Measurements from ENCODE around the gene HBEGF.

Gene HBEGF

DNA sequence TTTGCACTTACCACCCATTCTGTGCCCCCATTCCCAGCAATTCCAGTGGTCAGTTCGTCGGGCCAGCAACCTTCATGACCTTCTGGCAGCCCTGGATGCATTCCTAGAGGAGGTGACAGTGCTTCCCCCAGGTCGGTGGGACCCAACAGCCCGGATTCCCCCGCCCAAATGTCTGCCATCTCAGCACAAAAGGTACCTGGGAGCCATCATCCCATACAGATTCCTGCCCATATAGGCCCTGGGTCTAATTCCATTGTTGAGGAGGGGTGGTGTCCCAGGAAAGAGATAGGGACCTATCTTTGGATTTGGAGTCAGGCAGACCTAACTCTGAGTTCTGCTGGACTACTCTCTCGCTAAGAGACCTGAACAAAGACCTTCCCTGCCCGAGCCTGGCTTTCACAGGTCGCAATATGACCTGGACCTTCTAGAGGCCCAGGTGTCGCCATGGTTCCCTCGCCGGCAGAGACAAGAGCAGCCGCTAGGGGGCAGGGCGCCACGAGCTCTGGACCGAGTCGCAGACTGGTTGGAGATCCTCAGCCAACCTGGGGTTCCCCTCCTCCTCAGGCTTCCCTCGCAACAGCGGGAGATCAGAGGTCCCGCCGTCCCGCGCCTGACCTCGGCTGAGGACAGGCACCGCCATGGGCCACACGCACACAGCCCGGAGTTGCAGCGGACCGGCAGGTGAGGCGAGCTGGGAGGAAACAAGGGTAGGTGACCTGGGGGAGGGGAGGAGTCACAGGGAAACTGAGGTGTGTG is 16.6 kb upstream of the HBEGF start:
- H3K9ac ChIP-seq (ENCODE audit: low read depth, low read length) = no peak overlapping the region
- H3K4me2 ChIP-seq (ENCODE audit: insufficient read depth, low read length) = no peak overlapping the region
- ATAC-seq (ENCODE audit: insufficient read depth, low read depth) (peak; percentile 86), DNase-seq (peak; percentile 68)
- H3K9me3 ChIP-seq (ENCODE audit: insufficient read depth, low read length, severe bottlenecking) = no peaks in the 10 kb centered on the region
- TF ChIP-seq, protein P1, sequence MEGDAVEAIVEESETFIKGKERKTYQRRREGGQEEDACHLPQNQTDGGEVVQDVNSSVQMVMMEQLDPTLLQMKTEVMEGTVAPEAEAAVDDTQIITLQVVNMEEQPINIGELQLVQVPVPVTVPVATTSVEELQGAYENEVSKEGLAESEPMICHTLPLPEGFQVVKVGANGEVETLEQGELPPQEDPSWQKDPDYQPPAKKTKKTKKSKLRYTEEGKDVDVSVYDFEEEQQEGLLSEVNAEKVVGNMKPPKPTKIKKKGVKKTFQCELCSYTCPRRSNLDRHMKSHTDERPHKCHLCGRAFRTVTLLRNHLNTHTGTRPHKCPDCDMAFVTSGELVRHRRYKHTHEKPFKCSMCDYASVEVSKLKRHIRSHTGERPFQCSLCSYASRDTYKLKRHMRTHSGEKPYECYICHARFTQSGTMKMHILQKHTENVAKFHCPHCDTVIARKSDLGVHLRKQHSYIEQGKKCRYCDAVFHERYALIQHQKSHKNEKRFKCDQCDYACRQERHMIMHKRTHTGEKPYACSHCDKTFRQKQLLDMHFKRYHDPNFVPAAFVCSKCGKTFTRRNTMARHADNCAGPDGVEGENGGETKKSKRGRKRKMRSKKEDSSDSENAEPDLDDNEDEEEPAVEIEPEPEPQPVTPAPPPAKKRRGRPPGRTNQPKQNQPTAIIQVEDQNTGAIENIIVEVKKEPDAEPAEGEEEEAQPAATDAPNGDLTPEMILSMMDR (IDR thresholded peaks at IDR 0.05; ENCODE audit: borderline replicate concordance, extremely low read depth, low read length, poor library complexity, severe bottlenecking) = peak; percentile 92
- TF ChIP-seq EZH2 (IDR thresholded peaks at IDR 0.05; ENCODE audit: borderline replicate concordance, low read depth, low read length, severe bottlenecking) = no peak
- H2AFZ ChIP-seq (ENCODE audit: low read depth, low read length) = peak overlapping the region; percentile 42; the same call in 1 of the 2 replicates
- no peaks in the 10 kb centered on the region for H3K79me2 ChIP-seq (ENCODE audit: insufficient read depth, low read length)
- H3K27me3 ChIP-seq (ENCODE audit: insufficient read depth, low read length, poor library complexity) = peaks cover 3% of the 10 kb centered on the region
- H3K27ac ChIP-seq (ENCODE audit: low read length) = no peak overlapping the region
- H3K4me3 ChIP-seq (ENCODE audit: low read depth in 1 of 2, low read length in 2 of 2) = no peak overlapping the region
- H4K20me1 ChIP-seq (ENCODE audit: insufficient read depth, low read length) = no peaks in the 10 kb centered on the region
- H3K4me1 ChIP-seq (ENCODE audit: insufficient read depth, low read length) = no peaks in the 10 kb centered on the region
- no peaks in the 10 kb centered on the region for H3K36me3 ChIP-seq (ENCODE audit: insufficient read depth, low read length)

GRCh38 chr5:140362311-140362710 is 15.9 kb upstream of the HBEGF start:
- Histone ChIP-seq H3K4me1 (ENCODE audit: insufficient read depth, low read length) (peaks cover 7% of the 10 kb centered on the region), H4K20me1 (ENCODE audit: insufficient read depth, low read length) (no peaks in the 10 kb centered on the region), H3K36me3 (ENCODE audit: insufficient read depth, low read length) (no peaks in the 10 kb centered on the region), H3K79me2 (ENCODE audit: insufficient read depth, low read length) (no peaks in the 10 kb centered on the region), H2AFZ (ENCODE audit: low read depth, low read length) (no peak overlapping the region), H3K9me3 (ENCODE audit: insufficient read depth, low read length, severe bottlenecking) (no peaks in the 10 kb centered on the region), H3K4me2 (ENCODE audit: insufficient read depth, low read length) (no peak overlapping the region), H3K27me3 (ENCODE audit: insufficient read depth, low read length, poor library complexity) (peaks cover 3% of the 10 kb centered on the region), H3K4me3 (ENCODE audit: low read depth in 1 of 2, low read length in 2 of 2) (no peak overlapping the region), H3K9ac (ENCODE audit: low read depth, low read length) (no peak overlapping the region), H3K27ac (ENCODE audit: low read length) (no peak overlapping the region)
- TF ChIP-seq, protein P1 (IDR thresholded peaks at IDR 0.05; ENCODE audit: borderline replicate concordance, extremely low read depth, low read length, poor library complexity, severe bottlenecking) = no peak
- TF ChIP-seq EZH2 (IDR thresholded peaks at IDR 0.05; ENCODE audit: borderline replicate concordance, low read depth, low read length, severe bottlenecking) = no peak
- no peak for DNase-seq
- ATAC-seq (ENCODE audit: insufficient read depth, low read depth) = no peak

DNA sequence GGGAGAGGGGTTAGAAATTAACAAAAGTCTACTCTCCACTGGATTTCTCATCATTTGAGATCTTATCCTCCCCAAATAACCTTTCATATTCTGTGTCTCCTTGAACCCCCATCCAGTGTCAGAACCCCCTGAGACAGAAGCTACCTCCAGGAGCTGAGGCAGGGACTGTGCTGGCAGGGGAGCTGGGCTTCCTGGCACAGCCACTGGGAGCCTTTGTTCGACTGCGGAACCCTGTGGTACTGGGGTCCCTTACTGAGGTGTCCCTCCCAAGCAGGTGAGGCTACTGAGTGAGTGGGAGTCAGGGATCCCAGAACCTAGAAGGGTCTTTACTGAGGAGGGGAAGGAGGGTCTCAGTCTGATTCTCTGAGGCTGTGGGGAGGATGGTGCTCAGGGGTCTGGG is 15.5 kb upstream of the HBEGF start:
- Histone ChIP-seq H2AFZ (ENCODE audit: low read depth, low read length) (no peak overlapping the region), H3K79me2 (ENCODE audit: insufficient read depth, low read length) (no peaks in the 10 kb centered on the region), H3K4me1 (ENCODE audit: insufficient read depth, low read length) (peaks cover 10% of the 10 kb centered on the region), H3K9ac (ENCODE audit: low read depth, low read length) (no peak overlapping the region), H3K27ac (ENCODE audit: low read length) (no peak overlapping the region), H3K27me3 (ENCODE audit: insufficient read depth, low read length, poor library complexity) (peaks cover 3% of the 10 kb centered on the region), H3K4me2 (ENCODE audit: insufficient read depth, low read length) (no peak overlapping the region), H3K36me3 (ENCODE audit: insufficient read depth, low read length) (no peaks in the 10 kb centered on the region), H3K4me3 (ENCODE audit: low read depth in 1 of 2, low read length in 2 of 2) (no peak overlapping the region), H3K9me3 (ENCODE audit: insufficient read depth, low read length, severe bottlenecking) (no peaks in the 10 kb centered on the region), H4K20me1 (ENCODE audit: insufficient read depth, low read length) (no peaks in the 10 kb centered on the region)
- no peak for DNase-seq
- no peak for ATAC-seq (ENCODE audit: insufficient read depth, low read depth)
- no peak for TF ChIP-seq EZH2 (IDR thresholded peaks at IDR 0.05; ENCODE audit: borderline replicate concordance, low read depth, low read length, severe bottlenecking)
- TF ChIP-seq, protein P1 (IDR thresholded peaks at IDR 0.05; ENCODE audit: borderline replicate concordance, extremely low read depth, low read length, poor library complexity, severe bottlenecking) = no peak

Data from DND-41 (cell line).